Endothelial cell of umbilical vein (primary cell): ENCODE results near the gene ELP4.

ENCODE experiments used
- CTCF ChIP-seq, 2 donors: IDR thresholded peaks; 1 replicate in 1 of 2; 2 replicates in 1 of 2; pipeline ENCODE4 v1.5.1; 2011; ENCODE audit warnings: low read length in 2 of 2, mild to moderate bottlenecking in 2 of 2, moderate library complexity in 2 of 2, control low read depth in 1 of 2, inconsistent platforms in 1 of 2, low read depth in 1 of 2; ENCODE audit not compliant: insufficient read depth in 1 of 2; ENCODE audit errors: extremely low read depth in 1 of 2
- EZH2 ChIP-seq: IDR thresholded peaks from 2 replicates; pipeline ENCODE4 v1.6.1; 2012; ENCODE audit warnings: borderline replicate concordance, low read depth, mild to moderate bottlenecking, moderate library complexity, low read length, inconsistent platforms; ENCODE audit not compliant: severe bottlenecking
- POLR2A ChIP-seq: IDR thresholded peaks from 2 replicates; pipeline ENCODE4 v1.6.1; 2012; ENCODE audit warnings: low read depth, mild to moderate bottlenecking, control low read depth, low read length
- POLR2AphosphoS5 ChIP-seq: IDR thresholded peaks from 2 replicates; pipeline ENCODE4 v1.6.1; 2012; ENCODE audit warnings: low read depth, mild to moderate bottlenecking, control low read depth, low read length, moderate library complexity; ENCODE audit not compliant: insufficient read depth

GRCh38 chr11:31795706-31796498 lies 286.3 kb downstream of the ELP4 start:
- no peak for TF ChIP-seq EZH2
- TF ChIP-seq CTCF (IDR thresholded peaks at IDR 0.05; ENCODE audit: extremely low read depth in 1 of 2, insufficient read depth in 1 of 2, low read depth in 1 of 2, low read length in 2 of 2): no peak
- TF ChIP-seq POLR2AphosphoS5: no peak
- no peak for TF ChIP-seq POLR2A
